MM.1S (cell line): Measurements from ENCODE around the gene SECISBP2.

Experiments used
- DNase-seq: peaks from one replicate; pipeline ENCODE4 v3.0.0-alpha.2; 2015
- H2AFZ ChIP-seq: fragments of 300-600 bp; sonication (generic); 2 replicates; pipeline ENCODE4 v1.6.0; 2016; ENCODE audit warnings: antibody characterized with exemption, low read length
- H3F3A ChIP-seq: fragments of 300-600 bp; sonication (generic); 2 replicates; pipeline ENCODE4 v1.6.1; 2016; ENCODE audit warnings: mild to moderate bottlenecking, antibody characterized with exemption, low read length, moderate library complexity, mixed read lengths; ENCODE audit not compliant: insufficient read depth
- H3K27ac ChIP-seq: fragments of 300-600 bp; sonication (generic); 2 replicates; pipeline ENCODE4 v1.5.1; 2016; ENCODE audit warnings: mild to moderate bottlenecking, low read length
- H3K27me3 ChIP-seq: fragments of 300-600 bp; sonication (generic); replicated peaks from 2 replicates; pipeline ENCODE4 v1.6.0; 2016; ENCODE audit warnings: low read length; ENCODE audit not compliant: insufficient read depth
- H3K36me3 ChIP-seq: fragments of 300-600 bp; sonication (generic); replicated peaks from 2 replicates; pipeline ENCODE4 v1.6.1; 2016; ENCODE audit warnings: mild to moderate bottlenecking, low read length, mixed read lengths; ENCODE audit not compliant: insufficient read depth
- H3K4me1 ChIP-seq: fragments of 300-600 bp; sonication (generic); 2 replicates; pipeline ENCODE4 v1.6.1; 2016; ENCODE audit warnings: low read length, mixed read lengths
- H3K4me2 ChIP-seq: fragments of 300-600 bp; sonication (generic); 2 replicates; pipeline ENCODE4 v1.6.0; 2016; ENCODE audit warnings: low read depth, low read length
- H3K4me3 ChIP-seq: fragments of 300-600 bp; sonication (generic); 2 replicates; pipeline ENCODE4 v1.5.1; 2016; ENCODE audit warnings: low read length, mixed read lengths
- H3K79me2 ChIP-seq: fragments of 300-600 bp; sonication (generic); 2 replicates; pipeline ENCODE4 v1.6.1; 2016; ENCODE audit warnings: mixed run types, low read length, mixed read lengths
- H3K9ac ChIP-seq: fragments of 300-600 bp; sonication (generic); 2 replicates; pipeline ENCODE4 v1.6.1; 2016; ENCODE audit warnings: low read length, mixed read lengths
- H3K9me2 ChIP-seq: fragments of 300-600 bp; sonication (generic); replicated peaks from 2 replicates; pipeline ENCODE4 v1.6.1; 2016; ENCODE audit warnings: mild to moderate bottlenecking, low read length, mixed read lengths; ENCODE audit not compliant: insufficient read depth
- H3K9me3 ChIP-seq: fragments of 300-600 bp; sonication (generic); replicated peaks from 2 replicates; pipeline ENCODE4 v1.6.1; 2016; ENCODE audit warnings: mild to moderate bottlenecking, low read length, mixed read lengths; ENCODE audit not compliant: insufficient read depth
- H4K20me1 ChIP-seq: fragments of 300-600 bp; sonication (generic); 2 replicates; pipeline ENCODE4 v1.6.1; 2016; ENCODE audit warnings: mild to moderate bottlenecking, low read length, moderate library complexity, mixed read lengths; ENCODE audit not compliant: insufficient read depth
- CTCF ChIP-seq: fragments of 300-600 bp; sonication (generic); IDR thresholded peaks from 2 replicates; pipeline ENCODE4 v1.5.1; 2016; ENCODE audit warnings: antibody characterized with exemption, low read length, mixed read lengths
- EZH2 ChIP-seq: fragments of 300-600 bp; sonication (generic); optimal IDR thresholded peaks from 2 replicates; pipeline ENCODE3; 2017; ENCODE audit warnings: low read depth, mild to moderate bottlenecking, antibody characterized with exemption, low read length, mixed read lengths
- EZH2phosphoT487 ChIP-seq: fragments of 300-600 bp; sonication (generic); IDR thresholded peaks from 2 replicates; pipeline ENCODE4 v1.6.1; 2018; ENCODE audit warnings: antibody characterized with exemption, low read length

The SECISBP2 gene

GRCh38 chr9:89376741-89377351 is 58.5 kb downstream of the SECISBP2 start:
- Histone ChIP-seq H3K36me3 (peaks cover 4% of the 10 kb centered on the region; the same call in 1 of the 2 replicates), H3K27me3 (no peaks in the 10 kb centered on the region), H3K27ac (no peak overlapping the region), H3K79me2 (no peaks in the 10 kb centered on the region), H4K20me1 (no peaks in the 10 kb centered on the region), H3K4me2 (no peak overlapping the region), H3K9me2 (no peaks in the 10 kb centered on the region), H3K4me1 (no peaks in the 10 kb centered on the region), H3K9ac (no peak overlapping the region), H3K9me3 (no peaks in the 10 kb centered on the region), H3K4me3 (no peak overlapping the region), H2AFZ (no peak overlapping the region), H3F3A (no peaks in the 10 kb centered on the region)
- TF ChIP-seq EZH2phosphoT487 (no peak), EZH2 (no peak), CTCF (no peak)
- DNase-seq = no peak

DNA sequence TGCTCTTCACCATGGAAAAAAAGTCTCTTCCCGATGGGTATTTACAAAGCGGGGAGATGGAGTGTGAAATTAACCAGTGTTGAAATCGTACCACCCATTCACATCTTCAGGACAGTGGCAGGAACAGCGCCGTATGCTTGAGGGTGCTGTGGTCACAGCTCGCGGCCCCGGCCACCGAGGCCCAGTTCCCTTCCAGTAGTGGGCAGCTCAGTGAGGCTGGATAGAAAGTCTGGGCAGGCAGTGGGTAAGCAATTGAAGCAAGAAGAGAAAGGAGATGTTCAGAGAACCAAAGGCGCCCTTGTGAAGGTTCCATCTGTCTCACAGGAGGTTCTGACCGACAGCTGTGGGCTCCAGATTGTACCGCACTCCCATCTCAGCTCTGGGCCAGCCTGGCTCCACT is 59.1 kb downstream of the SECISBP2 start:
- H3K27me3 ChIP-seq = no peaks in the 10 kb centered on the region
- no peak overlapping the region for H2AFZ ChIP-seq
- no peak overlapping the region for H3K4me2 ChIP-seq
- H3K9me2 ChIP-seq = no peaks in the 10 kb centered on the region
- H4K20me1 ChIP-seq = no peaks in the 10 kb centered on the region
- H3K9ac ChIP-seq = no peak overlapping the region
- no peaks in the 10 kb centered on the region for H3K79me2 ChIP-seq
- no peaks in the 10 kb centered on the region for H3F3A ChIP-seq
- H3K36me3 ChIP-seq = peaks cover 4% of the 10 kb centered on the region; the same call in 1 of the 2 replicates
- no peaks in the 10 kb centered on the region for H3K4me1 ChIP-seq
- no peaks in the 10 kb centered on the region for H3K9me3 ChIP-seq
- DNase-seq = no peak
- TF ChIP-seq CTCF (no peak), EZH2 (no peak), EZH2phosphoT487 (no peak)
- H3K27ac ChIP-seq = no peak overlapping the region
- H3K4me3 ChIP-seq = no peak overlapping the region

DNA sequence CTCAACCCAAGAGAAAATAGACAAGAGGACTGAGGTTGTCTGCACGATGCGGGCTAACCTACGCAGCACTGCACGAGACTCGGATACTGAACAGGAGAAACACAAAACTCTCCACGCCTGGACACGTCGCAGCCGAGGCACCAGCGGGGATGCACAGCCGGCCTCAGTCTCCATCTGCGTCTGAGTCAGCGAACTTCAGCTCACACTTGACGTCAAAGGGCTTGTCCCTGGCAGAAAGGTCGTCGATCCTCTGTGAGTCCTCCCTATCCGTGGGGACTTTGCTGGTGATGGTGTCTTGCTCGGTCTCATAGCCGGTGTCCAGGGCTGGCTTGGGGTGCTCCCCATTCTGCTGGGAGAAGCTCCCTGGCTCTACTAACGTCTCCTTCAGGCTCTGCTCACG is 60.2 kb downstream of the SECISBP2 start:
- no peaks in the 10 kb centered on the region for H3K9me2 ChIP-seq
- H3K4me2 ChIP-seq = no peak overlapping the region
- DNase-seq = no peak
- H3F3A ChIP-seq = no peaks in the 10 kb centered on the region
- H4K20me1 ChIP-seq = no peaks in the 10 kb centered on the region
- no peaks in the 10 kb centered on the region for H3K4me1 ChIP-seq
- no peak overlapping the region for H3K9ac ChIP-seq
- no peaks in the 10 kb centered on the region for H3K9me3 ChIP-seq
- no peaks in the 10 kb centered on the region for H3K27me3 ChIP-seq
- TF ChIP-seq EZH2 (no peak), EZH2phosphoT487 (no peak), CTCF (no peak)
- no peak overlapping the region for H2AFZ ChIP-seq
- H3K4me3 ChIP-seq = no peak overlapping the region
- no peaks in the 10 kb centered on the region for H3K79me2 ChIP-seq
- no peak overlapping the region for H3K27ac ChIP-seq
- H3K36me3 ChIP-seq = peaks cover 4% of the 10 kb centered on the region; the same call in 1 of the 2 replicates
